ENCODE data around the gene RAE1. TPM values are rescaled to one million over a fixed set of nuclear protein-coding genes. Genes with fewer than 3 reads are reported as not detected.

Gene RAE1
- total and polyA plus RNA-seq, 9 donors: 19.9 to 30.5 (median 24.9) TPM

DNA sequence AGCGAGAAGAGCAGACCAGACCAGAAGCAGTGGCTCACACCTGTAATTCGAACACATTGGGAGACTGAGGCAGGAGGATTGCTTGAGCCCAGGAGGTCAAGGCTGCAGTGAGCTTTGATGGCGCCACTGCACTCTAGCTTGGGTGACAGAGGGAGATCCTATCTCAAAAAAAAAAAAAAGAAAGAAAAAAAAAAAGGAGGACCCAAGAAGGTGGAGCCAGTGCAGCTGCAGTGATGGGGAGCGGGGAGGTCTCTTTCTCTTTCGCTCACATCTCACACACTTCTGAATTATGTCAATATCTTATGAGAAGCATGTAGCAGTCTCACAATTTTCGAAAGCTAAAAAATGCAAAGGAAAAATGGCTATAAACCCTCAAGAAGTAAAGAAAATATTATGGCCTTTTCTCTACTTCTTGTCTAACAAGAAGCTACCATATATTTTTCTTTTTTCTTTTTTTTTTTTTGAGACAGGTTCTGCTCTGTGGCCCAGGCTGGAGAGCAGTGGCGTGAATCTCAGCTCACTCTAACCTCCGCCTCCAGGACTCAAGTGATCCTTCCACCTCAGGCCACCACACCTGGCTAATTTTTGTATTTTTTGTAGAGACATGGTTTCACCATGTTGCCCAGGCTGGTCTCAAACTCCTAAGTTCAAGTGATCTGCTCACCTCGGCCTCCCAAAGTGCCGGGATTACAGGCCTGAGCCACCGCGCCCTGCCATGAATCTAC is 25.3 kb upstream of the RAE1 start:
- DNase-seq: no peak
- Histone ChIP-seq H3K4me3 (ENCODE audit: low read length) (no peak overlapping the region), H3K9me3 (replicated peaks; ENCODE audit: control insufficient read depth, low read depth, low read length) (no peaks in the 10 kb centered on the region), H3K27ac (ENCODE audit: low read length) (no peak overlapping the region), H3K4me1 (ENCODE audit: control insufficient read depth, insufficient read depth, low read length) (peaks cover 2% of the 10 kb centered on the region), H3K27me3 (ENCODE audit: control insufficient read depth, insufficient read depth, low read length) (peaks cover 46% of the 10 kb centered on the region), H3K36me3 (ENCODE audit: control insufficient read depth, insufficient read depth, low read length) (no peaks in the 10 kb centered on the region)
- 87% methylated on average over 2 of the region's 12 CpGs for WGBS (ENCODE audit: insufficient coverage)

DNA sequence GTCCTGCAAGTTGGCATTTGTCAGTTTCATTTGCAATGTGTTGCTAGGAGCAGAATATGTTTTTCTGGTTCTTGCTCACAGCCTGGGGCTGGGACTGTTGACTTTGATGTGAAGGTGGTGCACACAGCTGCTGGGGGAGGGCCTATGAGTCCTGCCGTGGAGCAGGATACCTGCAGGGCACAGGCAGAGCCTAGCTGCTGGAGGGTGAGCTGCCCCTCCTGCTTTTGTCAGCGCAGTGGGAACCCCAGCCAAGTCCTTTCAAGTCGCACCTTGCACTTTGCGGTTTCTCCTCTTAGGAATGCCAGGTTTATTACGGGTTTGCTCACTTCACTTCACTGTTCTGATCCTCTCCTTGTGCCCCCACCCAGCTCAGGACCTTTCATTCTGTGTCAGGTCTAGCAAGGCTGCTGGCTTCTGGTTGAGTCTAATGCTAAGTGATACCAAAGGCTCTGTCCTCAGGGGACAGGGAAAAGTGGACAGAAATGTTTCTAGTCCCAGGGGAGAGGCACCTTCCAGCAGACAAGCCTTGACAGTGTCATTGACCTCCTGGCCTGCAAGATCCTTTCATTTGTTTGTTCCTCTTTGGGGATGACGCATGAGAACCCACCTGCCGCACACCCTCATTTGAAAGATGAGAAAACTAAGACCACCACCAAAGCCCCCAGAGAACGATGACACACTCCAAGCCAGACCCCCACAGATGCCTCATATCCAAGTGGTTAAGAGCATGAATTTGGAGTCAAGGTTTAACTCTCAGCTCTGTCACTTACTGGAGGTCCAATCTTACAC is 24.2 kb upstream of the RAE1 start:
- no peaks in the 10 kb centered on the region for H3K36me3 ChIP-seq (ENCODE audit: control insufficient read depth, insufficient read depth, low read length)
- 24% methylated on average over 2 of the region's 8 CpGs for WGBS (ENCODE audit: insufficient coverage)
- peaks cover 43% of the 10 kb centered on the region for H3K27me3 ChIP-seq (ENCODE audit: control insufficient read depth, insufficient read depth, low read length)
- no peaks in the 10 kb centered on the region for H3K9me3 ChIP-seq (replicated peaks; ENCODE audit: control insufficient read depth, low read depth, low read length)
- peaks cover 2% of the 10 kb centered on the region for H3K4me1 ChIP-seq (ENCODE audit: control insufficient read depth, insufficient read depth, low read length)
- H3K4me3 ChIP-seq (ENCODE audit: low read length): no peak overlapping the region
- no peak for DNase-seq
- H3K27ac ChIP-seq (ENCODE audit: low read length): no peak overlapping the region

DNA sequence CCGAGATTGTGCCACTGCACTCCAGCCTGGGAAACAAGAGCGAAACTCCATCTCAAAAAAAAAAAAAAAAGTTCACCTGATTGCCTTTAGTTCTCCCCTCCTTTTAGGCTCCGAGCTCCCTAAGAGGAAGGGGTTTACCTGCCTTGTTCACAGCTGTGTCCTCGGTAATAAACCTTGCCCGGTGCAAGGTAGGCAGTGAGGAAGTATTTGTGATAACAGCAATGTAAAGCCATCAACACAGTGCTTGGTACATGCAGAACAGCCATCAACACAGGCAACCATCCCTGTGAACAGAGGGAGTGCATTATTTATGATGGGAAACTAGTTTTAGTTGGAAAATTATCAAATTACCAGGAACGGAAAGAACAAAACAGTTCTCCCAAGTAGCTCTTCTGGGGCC is 23.2 kb upstream of the RAE1 start:
- Histone ChIP-seq H3K4me1 (ENCODE audit: control insufficient read depth, insufficient read depth, low read length) (peaks cover 2% of the 10 kb centered on the region), H3K27me3 (ENCODE audit: control insufficient read depth, insufficient read depth, low read length) (peaks cover 35% of the 10 kb centered on the region), H3K9me3 (replicated peaks; ENCODE audit: control insufficient read depth, low read depth, low read length) (no peaks in the 10 kb centered on the region), H3K36me3 (ENCODE audit: control insufficient read depth, insufficient read depth, low read length) (no peaks in the 10 kb centered on the region), H3K27ac (ENCODE audit: low read length) (no peak overlapping the region), H3K4me3 (ENCODE audit: low read length) (no peak overlapping the region)
- DNase-seq: no peak
- WGBS (ENCODE audit: insufficient coverage): 84% methylated on average over 2 of the region's 6 CpGs

DNA sequence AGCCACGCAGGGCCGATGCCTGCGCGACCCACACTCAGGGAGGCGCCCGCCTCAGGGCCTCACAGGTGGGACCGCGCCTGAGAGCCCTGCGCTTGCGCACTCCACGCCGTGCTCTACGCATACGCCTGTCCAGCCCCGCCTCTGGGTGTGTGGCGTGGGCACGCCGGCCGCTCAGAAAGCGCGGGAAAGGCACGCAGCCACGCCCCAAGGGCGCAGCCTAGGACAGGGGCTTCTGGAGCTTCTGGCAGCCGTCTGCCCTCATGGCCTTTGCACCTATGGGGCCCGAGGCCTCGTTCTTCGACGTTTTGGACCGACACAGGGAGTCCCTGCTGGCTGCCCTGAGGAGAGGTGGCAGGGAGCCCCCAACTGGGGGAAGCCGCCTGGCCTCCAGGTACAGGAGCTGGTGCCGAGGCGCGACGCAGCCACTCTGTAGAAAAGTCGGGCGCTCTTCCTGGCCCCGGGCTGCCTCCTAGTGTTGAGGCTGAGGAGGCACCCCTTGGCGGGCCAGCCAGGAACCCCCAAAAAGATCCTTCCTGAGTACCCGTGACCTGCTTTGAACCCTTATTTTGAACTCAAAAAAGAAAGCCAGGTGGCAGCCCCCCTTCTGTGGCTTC is 21.3 kb upstream of the RAE1 start, which contains the start of gene SPO11:
TSS of gene SPO11 (plus strand) at position 196 of the 614 bp plus-strand sequence. CDS start at position 261, 65 bp downstream.
- Histone ChIP-seq H3K36me3 (ENCODE audit: control insufficient read depth, insufficient read depth, low read length) (no peaks in the 10 kb centered on the region), H3K27me3 (ENCODE audit: control insufficient read depth, insufficient read depth, low read length) (peaks cover 31% of the 10 kb centered on the region), H3K4me1 (ENCODE audit: control insufficient read depth, insufficient read depth, low read length) (no peaks in the 10 kb centered on the region), H3K4me3 (ENCODE audit: low read length) (no peak within 1 kb of the TSS), H3K27ac (ENCODE audit: low read length) (no peak within 1 kb of the TSS), H3K9me3 (replicated peaks; ENCODE audit: control insufficient read depth, low read depth, low read length) (no peaks in the 10 kb centered on the region)
- WGBS (ENCODE audit: insufficient coverage): 68% methylated on average over 39 of the region's 40 CpGs
- DNase-seq: no peak

DNA sequence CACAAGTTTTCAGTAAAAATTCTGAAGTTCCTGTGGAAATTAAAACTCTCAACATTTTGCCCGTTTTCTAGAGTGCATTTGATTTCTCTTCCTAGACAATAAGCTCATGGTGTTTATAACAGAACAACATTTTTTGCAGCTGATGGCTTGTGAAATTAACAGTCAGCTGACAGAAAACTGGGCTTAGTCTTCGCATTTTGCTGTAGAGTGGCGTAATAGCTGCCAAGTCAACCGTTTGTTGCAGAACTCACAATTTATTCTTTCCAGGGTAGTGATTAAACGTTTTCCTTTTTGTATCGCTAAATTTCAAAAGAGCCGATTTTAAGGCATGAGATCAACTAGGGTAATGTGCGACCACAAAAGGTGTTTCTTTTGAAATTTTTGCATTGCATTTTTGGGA is 20.1 kb upstream of the RAE1 start:
- Histone ChIP-seq H3K27ac (ENCODE audit: low read length) (no peak overlapping the region), H3K9me3 (replicated peaks; ENCODE audit: control insufficient read depth, low read depth, low read length) (no peaks in the 10 kb centered on the region), H3K4me1 (ENCODE audit: control insufficient read depth, insufficient read depth, low read length) (no peaks in the 10 kb centered on the region), H3K27me3 (ENCODE audit: control insufficient read depth, insufficient read depth, low read length) (peaks cover 25% of the 10 kb centered on the region), H3K4me3 (ENCODE audit: low read length) (no peak overlapping the region), H3K36me3 (ENCODE audit: control insufficient read depth, insufficient read depth, low read length) (no peaks in the 10 kb centered on the region)
- DNase-seq: peak; percentile 67
- WGBS (ENCODE audit: insufficient coverage): 28% methylated on average over 3 of the region's 8 CpGs

DNA sequence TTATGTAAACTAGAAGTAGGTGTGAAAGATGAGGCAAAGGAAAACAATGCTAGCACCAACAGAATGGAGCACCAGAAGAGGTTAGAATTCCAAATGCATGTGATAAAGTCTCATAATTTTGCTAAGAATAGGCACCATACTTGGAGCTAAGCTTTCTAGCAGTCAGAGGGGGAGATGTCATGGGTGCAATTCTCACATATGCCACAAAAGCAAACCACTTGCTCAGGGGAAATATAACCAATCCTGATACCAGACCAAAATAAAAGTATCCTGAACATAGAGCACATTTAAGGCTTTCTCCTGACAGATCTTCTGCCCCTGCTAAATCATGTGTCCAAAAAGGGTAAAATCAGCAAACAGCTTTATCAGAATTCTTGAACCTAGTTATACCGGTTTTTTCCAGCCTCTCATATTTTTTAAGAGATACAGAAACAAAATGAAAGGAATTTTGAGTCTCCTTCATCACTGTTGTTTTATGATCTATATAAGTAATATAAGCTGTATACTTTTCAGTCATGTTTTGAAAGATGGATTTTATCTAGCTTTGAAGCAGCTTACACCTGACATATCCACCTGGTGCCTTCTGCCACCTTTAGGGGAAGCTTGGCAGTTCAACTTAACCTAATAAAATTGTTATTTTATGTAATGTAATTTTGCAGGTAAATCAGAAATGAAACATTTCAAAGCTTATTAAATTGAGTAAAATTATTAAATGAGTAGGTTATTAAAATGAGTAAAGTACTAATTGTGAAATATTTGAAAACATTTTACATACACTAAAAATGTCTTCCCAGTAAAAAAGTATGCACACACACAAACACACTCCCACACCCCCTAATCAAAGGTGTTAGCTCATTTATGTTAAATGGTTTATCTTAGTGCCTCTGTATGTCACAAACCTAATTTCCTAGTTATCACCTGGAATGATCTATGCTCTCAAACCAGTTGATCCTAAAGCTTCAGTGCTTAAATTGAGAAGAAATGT is 18.7 kb upstream of the RAE1 start:
- H3K27me3 ChIP-seq (ENCODE audit: control insufficient read depth, insufficient read depth, low read length): peaks cover 23% of the 10 kb centered on the region

DNA sequence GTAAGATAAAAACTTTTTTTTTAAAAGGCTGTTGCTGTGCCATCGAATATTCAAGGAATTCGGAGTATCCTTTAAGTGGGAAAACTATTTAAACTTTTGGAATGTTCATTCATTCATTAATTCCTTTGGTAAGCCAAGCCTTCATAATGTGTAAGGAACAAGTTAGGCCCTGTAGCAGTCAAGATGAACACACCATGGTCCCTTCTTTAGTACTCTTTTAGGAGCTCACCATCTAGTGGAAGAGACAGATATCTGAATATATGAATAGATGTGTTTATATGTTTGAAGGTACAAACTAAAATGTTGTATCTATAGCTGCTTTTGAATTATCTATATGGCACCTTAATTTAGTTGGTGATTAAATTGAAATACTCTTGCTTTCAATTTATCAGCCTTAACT is 15.7 kb upstream of the RAE1 start:
- no peaks in the 10 kb centered on the region for H3K4me1 ChIP-seq (ENCODE audit: control insufficient read depth, insufficient read depth, low read length)
- no peak overlapping the region for H3K4me3 ChIP-seq (ENCODE audit: low read length)
- H3K27me3 ChIP-seq (ENCODE audit: control insufficient read depth, insufficient read depth, low read length): peaks cover 13% of the 10 kb centered on the region
- H3K27ac ChIP-seq (ENCODE audit: low read length): no peak overlapping the region
- peak; percentile 61 for DNase-seq
- no peaks in the 10 kb centered on the region for H3K36me3 ChIP-seq (ENCODE audit: control insufficient read depth, insufficient read depth, low read length)
- H3K9me3 ChIP-seq (replicated peaks; ENCODE audit: control insufficient read depth, low read depth, low read length): no peaks in the 10 kb centered on the region
- no CpG with 5 or more reads among the region's 2 CpGs for WGBS (ENCODE audit: insufficient coverage)

More for the DNA sequence above, 18.7 kb upstream of the RAE1 start:
- no peaks in the 10 kb centered on the region for H3K4me1 ChIP-seq (ENCODE audit: control insufficient read depth, insufficient read depth, low read length)
- DNase-seq: no peak
- no peak overlapping the region for H3K27ac ChIP-seq (ENCODE audit: low read length)
- no CpG with 5 or more reads among the region's 1 CpG for WGBS (ENCODE audit: insufficient coverage)
- H3K9me3 ChIP-seq (replicated peaks; ENCODE audit: control insufficient read depth, low read depth, low read length): no peaks in the 10 kb centered on the region
- no peaks in the 10 kb centered on the region for H3K36me3 ChIP-seq (ENCODE audit: control insufficient read depth, insufficient read depth, low read length)
- H3K4me3 ChIP-seq (ENCODE audit: low read length): no peak overlapping the region

DNA sequence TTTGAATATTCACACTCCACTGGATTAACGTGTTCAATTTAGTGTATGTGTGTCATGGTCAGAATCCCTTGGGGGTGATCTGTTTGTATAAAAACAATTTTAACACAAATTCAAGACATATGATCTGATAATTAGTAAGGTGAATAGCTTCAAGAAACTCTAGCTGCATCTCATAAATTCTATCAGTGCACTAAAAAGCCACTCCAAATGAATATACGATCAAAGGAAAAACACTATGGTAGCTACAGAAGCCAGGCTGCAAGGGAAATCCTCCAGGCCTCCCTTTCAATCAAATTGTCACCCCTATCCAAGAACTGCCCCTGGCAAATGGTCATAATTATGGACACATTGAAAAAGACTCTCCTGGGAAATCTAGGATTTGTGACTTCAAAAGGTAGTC is 9.4 kb upstream of the RAE1 start:
- Histone ChIP-seq H3K4me1 (ENCODE audit: control insufficient read depth, insufficient read depth, low read length) (no peaks in the 10 kb centered on the region), H3K9me3 (replicated peaks; ENCODE audit: control insufficient read depth, low read depth, low read length) (no peaks in the 10 kb centered on the region), H3K36me3 (ENCODE audit: control insufficient read depth, insufficient read depth, low read length) (no peaks in the 10 kb centered on the region), H3K4me3 (ENCODE audit: low read length) (no peak overlapping the region), H3K27me3 (ENCODE audit: control insufficient read depth, insufficient read depth, low read length) (peaks cover 11% of the 10 kb centered on the region), H3K27ac (ENCODE audit: low read length) (no peak overlapping the region)
- WGBS (ENCODE audit: insufficient coverage): 60% methylated on average over 1 of the region's 2 CpGs
- DNase-seq: no peak

DNA sequence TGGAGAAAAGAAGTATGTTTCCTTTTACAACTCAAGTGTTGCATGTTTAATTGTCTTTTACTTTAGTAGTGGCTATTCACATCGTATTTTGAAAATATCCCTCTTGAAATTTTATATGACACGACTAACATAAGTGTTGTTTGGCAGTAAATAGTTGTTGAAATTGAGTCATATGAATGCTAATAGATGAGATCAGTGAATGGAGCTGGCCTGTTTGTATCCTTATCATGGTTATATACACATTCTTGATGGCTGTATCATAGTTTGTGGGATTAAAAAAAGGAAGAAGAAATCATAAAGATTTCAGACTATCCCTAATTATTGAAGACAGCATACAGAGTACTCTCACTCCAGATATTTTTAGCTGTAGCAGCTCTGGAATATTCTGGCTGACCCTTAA is 8.2 kb upstream of the RAE1 start:
- Histone ChIP-seq H3K9me3 (replicated peaks; ENCODE audit: control insufficient read depth, low read depth, low read length) (no peaks in the 10 kb centered on the region), H3K4me3 (ENCODE audit: low read length) (no peak overlapping the region), H3K4me1 (ENCODE audit: control insufficient read depth, insufficient read depth, low read length) (no peaks in the 10 kb centered on the region), H3K36me3 (ENCODE audit: control insufficient read depth, insufficient read depth, low read length) (no peaks in the 10 kb centered on the region), H3K27ac (ENCODE audit: low read length) (no peak overlapping the region), H3K27me3 (ENCODE audit: control insufficient read depth, insufficient read depth, low read length) (peaks cover 11% of the 10 kb centered on the region)
- no CpG with 5 or more reads among the region's 2 CpGs for WGBS (ENCODE audit: insufficient coverage)
- no peak for DNase-seq

All from muscle of leg (tissue), 11 donors.